RCC 7860 (cell line): ENCODE data around the gene PLD1.

Experiments
- DNase-seq: peaks from one replicate; pipeline ENCODE4 v3.0.0-alpha.2; 2015; ENCODE audit warnings: low spot score
- FAIRE-seq: peaks from 2 replicates; lab custom pipeline; 2012; peaks lifted over from hg19 to GRCh38; lab: Jason Lieb, UNC

Gene PLD1

DNA sequence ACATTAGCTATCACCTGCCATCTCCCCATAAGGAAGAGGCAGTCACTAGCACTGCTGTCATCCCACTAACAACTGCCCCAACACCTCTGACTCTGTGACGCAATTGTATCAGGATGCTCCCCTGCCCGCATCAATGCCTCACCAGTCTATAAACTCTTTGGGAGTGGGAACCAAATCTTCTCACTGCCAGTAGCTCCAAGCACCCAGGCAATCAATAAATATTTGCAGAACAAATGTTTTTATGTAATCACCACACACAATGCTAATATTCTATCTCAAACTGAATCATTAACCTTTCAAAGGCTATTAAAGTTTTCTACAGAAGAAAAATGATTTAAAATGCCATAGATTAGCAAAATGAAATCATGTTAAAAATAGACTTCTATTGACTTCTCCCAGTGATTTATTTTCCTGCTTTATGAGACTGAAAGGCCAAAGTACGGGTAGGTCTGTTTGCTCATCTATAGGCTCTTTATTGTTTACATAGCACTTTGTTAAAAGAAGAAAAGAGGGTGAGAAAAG lies 131.3 kb downstream of the PLD1 start:
- FAIRE-seq (no peak), DNase-seq (no peak)

- no peak for DNase-seq
Observed at GRCh38 chr3:171677706-171678105, 132.6 kb downstream of the PLD1 start.

DNA sequence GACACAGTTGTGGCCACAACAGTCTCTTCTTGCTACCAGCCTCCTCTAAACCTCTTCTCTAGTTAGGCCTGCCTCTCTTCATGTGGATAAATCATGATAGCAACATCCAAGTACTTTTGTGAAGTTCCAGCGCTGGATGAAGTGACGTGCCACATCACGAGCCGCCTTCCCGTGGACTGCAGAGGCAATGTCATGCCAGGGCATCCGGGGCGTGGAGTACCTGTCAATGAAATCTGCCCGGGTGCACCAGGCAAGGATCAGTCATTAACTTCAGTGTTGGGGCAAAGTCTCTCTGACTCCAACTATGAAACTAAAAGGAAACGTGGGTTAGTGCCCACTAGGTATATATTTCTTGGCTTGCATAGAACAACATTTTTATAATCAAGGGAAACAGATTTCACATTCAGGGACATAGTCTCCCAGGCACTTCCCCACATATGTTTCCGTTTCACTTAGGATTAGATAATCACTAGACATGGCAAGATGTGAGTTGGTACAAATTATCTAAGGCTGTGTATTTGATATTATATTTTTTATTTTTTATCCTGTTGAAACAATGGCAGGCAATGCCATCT lies 133.6 kb downstream of the PLD1 start:
- DNase-seq, result no peak
- FAIRE-seq, result no peak

More at GRCh38 chr3:171677706-171678105, 132.6 kb downstream of the PLD1 start:
- no peak for FAIRE-seq

- FAIRE-seq (no peak), DNase-seq (no peak)
Observed at GRCh38 chr3:171673951-171674350, 136.3 kb downstream of the PLD1 start.

GRCh38 chr3:171672538-171672937 lies 137.7 kb downstream of the PLD1 start:
- FAIRE-seq, result no peak
- DNase-seq, result no peak

DNA sequence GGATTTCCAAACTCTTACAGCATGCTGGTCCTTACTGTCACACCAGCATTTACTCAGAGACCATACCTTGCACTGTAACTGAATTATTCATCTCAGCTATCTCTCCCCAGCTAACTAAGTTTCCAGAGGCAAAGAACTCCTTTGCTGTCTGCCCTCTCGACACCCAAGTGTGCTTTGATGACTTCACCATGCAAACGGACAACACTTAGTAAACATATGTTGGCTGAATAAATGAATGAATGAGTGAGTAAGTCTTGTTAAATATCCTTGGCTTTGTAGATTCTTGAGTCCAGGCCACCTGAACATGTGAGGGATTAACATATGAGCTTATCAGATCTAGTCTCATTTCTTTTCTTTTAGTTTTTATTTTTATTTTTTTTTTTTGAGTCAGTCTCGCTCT lies 138.2 kb downstream of the PLD1 start:
- no peak for FAIRE-seq

GRCh38 chr3:171671709-171672108 lies 138.6 kb downstream of the PLD1 start:
- DNase-seq, result no peak
- no peak for FAIRE-seq

More for the DNA sequence above, 138.2 kb downstream of the PLD1 start:
- no peak for DNase-seq

DNA sequence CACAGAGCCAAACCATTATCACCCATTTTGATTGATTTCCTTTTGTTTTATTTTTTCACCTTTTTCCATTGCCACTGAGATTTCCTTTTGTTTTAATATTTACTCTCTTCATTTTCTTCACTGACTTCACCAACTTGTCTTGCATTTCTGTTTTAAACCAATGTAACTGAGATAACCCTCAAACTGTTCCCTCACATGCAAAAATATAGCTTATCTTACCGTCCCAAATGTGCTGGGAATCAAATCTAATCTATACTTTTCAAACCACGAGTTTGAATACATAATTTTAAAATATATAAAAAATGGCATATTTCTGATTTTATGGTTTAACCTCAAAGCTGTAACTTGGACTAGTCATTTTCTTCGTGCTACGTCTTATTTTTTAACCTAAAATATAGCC lies 143.8 kb downstream of the PLD1 start:
- FAIRE-seq, result no peak
- no peak for DNase-seq

- FAIRE-seq, result no peak
- no peak for DNase-seq
Observed at GRCh38 chr3:171663805-171664204, 146.5 kb downstream of the PLD1 start.

- FAIRE-seq, result no peak
- DNase-seq, result no peak
Observed at GRCh38 chr3:171661484-171661883, 148.8 kb downstream of the PLD1 start.

- no peak for DNase-seq
- FAIRE-seq, result no peak
Observed at GRCh38 chr3:171660188-171660587, 150.1 kb downstream of the PLD1 start.

DNA sequence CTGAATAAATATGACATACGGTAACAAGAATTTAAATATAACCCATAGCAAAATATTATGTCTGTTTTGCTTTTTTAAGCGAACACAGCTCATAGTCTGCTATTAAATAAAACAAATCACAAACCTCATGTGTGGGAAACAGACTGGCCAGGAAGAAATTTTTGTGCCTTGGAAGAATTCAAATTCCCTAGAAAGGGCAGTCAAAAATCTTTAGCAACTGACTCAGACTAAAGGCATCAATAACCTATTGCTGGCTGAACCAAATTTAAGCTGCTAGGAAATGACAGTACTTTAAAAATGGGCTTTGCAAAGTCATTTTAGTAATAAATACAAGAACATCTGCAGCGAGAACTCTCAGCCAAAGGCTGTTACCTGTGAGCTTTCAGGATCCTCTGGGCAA lies 151.4 kb downstream of the PLD1 start:
- no peak for FAIRE-seq
- no peak for DNase-seq

- FAIRE-seq (no peak), DNase-seq (no peak)
Observed at GRCh38 chr3:171654809-171655208, 155.5 kb downstream of the PLD1 start.

DNA sequence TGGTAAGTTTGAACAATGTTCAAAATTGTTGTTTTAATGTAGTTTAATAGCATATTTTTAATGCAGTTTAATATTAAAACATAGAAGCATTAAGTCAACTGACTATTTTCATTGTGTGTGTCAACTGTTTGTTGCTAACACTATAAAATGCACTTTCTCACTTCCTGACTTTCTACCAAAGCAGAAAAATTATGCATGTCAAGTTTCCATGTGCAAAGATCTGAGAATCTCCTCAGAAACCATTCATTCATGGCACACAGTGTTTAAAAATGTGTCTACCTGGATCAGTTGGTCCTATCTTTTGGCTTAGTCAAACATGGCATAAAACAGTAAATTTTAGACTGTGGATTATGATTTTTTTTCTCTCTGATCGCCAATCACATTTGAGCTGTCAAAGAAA lies 156.0 kb downstream of the PLD1 start:
- FAIRE-seq (no peak), DNase-seq (no peak)

DNA sequence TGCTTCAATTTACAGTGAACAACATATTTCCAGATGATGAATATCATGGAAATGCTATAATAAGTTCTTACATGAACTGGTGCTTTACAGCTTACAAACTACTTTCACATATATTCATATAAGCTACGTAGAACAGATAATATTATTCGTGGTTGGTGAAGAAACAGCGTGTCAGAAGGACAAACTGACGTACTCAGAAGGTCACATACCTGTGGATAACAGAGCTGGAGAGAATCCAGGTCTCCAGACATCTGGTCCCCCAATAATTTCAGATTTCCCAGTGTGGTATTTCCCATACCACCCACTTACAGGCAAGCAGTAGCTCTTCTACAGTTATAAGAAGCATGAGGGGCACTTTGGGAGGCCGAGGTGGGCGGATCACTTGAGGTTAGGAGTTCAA lies 156.6 kb downstream of the PLD1 start:
- DNase-seq, result no peak
- no peak for FAIRE-seq

GRCh38 chr3:171652932-171653331 lies 157.4 kb downstream of the PLD1 start:
- DNase-seq, result no peak
- no peak for FAIRE-seq

DNA sequence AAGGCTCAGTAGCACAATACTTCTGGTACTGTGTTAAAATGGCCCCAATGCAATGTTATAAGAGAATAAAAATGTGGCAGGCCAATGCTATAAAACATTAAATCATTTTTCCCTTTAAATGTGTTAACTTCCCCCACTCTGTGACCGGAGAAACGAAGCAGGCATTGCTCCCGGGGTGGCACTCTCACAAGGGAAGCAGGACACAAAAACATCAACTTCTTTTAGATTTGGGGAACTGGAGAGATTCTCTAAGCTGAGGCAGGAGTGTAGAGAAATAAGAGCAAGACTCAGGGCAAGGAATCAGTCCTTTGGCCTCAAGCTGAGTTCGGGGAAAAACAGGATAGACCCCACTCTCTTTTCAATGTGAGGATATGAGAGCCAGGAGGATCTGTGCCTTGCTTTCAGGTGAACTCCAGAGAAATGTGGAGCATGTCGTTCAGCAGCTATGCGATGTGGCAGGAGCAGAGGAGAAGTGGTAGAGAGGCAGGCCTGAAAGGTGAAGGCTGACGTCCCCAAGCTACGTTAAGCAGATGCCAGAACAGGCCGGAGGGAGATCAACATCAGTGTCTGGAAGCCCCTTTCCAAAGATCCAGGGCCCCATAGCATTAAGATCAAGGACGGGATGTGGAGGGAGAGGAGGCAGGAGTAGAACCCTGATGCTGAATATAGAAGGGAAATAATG lies 160.2 kb downstream of the PLD1 start:
- FAIRE-seq (no peak), DNase-seq (no peak)

DNA sequence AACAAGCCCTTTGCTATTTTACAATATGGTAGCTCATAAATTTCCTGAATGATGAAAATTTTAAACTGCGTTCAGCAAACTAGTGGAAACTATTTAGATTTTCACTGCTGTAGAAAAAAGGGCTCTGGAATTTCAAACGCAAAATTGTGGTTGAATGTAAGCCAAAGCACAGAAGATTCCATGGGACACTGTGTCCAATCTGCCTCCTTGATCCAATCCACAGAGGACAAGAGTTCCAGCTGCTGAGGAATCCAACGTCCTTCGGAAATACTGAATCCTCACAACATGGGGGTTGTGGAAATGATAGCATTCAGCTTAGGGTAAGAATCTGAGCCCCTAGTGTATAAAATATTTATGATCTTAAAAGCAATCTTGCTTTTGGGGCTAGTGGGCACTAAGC lies 161.0 kb downstream of the PLD1 start:
- no peak for FAIRE-seq
- DNase-seq, result no peak

GRCh38 chr3:171648069-171648468 lies 162.2 kb downstream of the PLD1 start:
- DNase-seq (no peak), FAIRE-seq (no peak)

DNA sequence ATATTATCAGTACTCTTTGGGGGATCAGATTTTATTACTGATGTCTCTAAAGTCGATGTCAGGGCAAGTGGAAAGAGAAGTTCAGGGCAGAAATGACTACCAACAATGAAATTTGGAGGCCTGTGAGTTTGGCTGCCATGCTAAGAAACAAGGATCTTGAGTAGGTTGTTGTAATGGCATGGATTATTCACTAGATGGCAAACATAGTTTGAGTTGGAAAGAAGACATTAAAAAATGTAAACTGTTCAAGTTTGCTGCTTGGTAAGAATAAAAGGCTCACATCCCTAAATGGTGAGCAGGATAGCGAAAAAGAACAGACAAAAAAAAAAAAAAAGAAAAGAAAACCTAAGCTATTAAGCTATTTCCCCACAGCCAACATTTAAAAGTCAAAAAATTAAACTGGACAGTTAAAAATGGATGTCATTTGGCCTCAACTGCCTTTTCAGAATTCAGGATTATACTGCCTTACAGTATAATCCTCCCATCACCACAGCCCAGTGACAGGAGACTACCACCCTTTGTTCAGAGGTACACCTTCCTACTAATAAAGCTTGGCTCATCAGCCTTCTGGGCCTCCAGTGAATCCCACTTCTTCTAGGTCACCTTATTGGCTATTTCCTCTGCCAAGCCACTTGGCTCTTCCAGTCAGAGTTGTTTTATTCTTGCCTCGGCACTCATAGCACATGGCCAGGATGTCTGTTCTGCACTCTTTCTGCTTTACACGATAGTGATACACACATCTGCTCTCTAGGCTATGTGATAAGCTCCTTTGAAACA lies 163.7 kb downstream of the PLD1 start:
- DNase-seq (peak; percentile 41), FAIRE-seq (peak; percentile 75)

GRCh38 chr3:171644681-171645080 lies 165.6 kb downstream of the PLD1 start:
- DNase-seq (no peak), FAIRE-seq (no peak)

- DNase-seq (no peak), FAIRE-seq (no peak)
Observed at GRCh38 chr3:171643681-171644080, 166.6 kb downstream of the PLD1 start.
